PC-9 (cell line): Measurements from ENCODE around the gene LIN54.

Source experiments
- CTCF ChIP-seq: fragments of 200-600 bp; sonication (generic); conservative IDR thresholded peaks from 2 replicates; pipeline ENCODE4 v1.6.1; 2017; ENCODE audit warnings: mixed run types, antibody characterized with exemption, mild to moderate bottlenecking, moderate library complexity
- EZH2 ChIP-seq: fragments of 200-600 bp; sonication (generic); IDR thresholded peaks from 2 replicates; pipeline ENCODE4 v1.8.0; 2017; ENCODE audit warnings: antibody characterized with exemption, low read depth

GRCh38 chr4:82918091-82918490, 92.5 kb downstream of the LIN54 start:
- TF ChIP-seq CTCF (no peak), EZH2 (no peak)
